ENCODE measurements around the gene ABHD18.
"Not testable (repeated sequence)": the region's sequence is repeated elsewhere in the genome, so short reads cannot be mapped to it uniquely, and the experiment has no call there.

ABHD18 gene

DNA sequence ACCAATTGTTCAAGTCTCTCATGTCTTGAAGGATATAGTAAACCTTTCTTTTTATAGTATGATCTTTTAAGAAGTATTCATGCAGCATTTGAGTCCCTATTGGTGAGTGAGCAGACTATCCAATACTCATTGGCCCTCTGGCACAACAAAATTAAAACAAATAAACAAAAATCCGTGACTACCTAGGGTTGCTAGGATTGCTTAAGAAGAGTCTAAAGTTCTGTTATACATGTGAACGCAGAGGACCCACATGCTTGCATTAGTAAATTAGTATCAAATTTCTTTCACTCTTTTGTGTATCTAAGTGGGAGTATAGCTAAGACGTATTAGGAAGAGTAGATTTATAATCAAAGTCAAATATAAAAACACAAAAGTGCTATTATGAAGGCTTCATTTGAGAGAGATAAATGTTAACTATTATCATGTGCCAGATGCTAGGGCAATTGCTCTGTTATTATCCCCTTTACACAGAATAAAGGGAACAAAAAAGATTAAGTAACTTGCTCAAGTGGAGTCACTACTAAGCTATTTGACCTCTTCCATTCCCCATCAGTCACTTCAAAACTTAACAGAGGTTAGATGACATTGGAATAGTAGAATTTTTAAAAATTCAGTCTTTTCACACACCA, 66.7 kb downstream of the ABHD18 start:
- no peaks in the 10 kb centered on the region for H3K9me3 Mint-ChIP-seq
- H3K4me1 Mint-ChIP-seq = no peaks in the 10 kb centered on the region
- H3K36me3 Mint-ChIP-seq = peaks cover 30% of the 10 kb centered on the region
- no peak overlapping the region for H3K4me3 Mint-ChIP-seq
- no peak overlapping the region for H3K27ac Mint-ChIP-seq
- no peaks in the 10 kb centered on the region for H3K27me3 Mint-ChIP-seq
- no peak for ATAC-seq

DNA sequence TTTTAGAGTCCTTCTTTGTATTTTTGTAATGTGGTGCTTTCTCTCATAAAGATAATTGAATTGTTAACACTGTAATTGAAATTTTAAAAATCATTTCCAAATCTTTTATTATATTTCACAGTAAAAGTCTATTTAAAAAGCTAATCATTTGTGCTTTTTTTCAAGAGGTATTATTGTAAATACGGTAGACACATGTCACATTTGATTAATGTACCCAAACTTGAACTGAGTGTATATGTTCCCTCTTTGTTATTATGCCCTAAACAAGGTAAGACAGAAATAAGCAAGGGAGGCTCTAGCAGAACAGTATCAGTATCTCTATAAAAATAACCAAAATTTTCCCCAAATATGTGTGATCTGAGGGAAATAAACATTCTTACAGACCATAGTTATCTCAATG, 74.4 kb downstream of the ABHD18 start:
- no peak for ATAC-seq
- Mint-ChIP-seq H3K27ac (no peak overlapping the region), H3K27me3 (no peaks in the 10 kb centered on the region), H3K36me3 (no peaks in the 10 kb centered on the region), H3K4me1 (no peaks in the 10 kb centered on the region), H3K4me3 (no peak overlapping the region), H3K9me3 (no peaks in the 10 kb centered on the region)

DNA sequence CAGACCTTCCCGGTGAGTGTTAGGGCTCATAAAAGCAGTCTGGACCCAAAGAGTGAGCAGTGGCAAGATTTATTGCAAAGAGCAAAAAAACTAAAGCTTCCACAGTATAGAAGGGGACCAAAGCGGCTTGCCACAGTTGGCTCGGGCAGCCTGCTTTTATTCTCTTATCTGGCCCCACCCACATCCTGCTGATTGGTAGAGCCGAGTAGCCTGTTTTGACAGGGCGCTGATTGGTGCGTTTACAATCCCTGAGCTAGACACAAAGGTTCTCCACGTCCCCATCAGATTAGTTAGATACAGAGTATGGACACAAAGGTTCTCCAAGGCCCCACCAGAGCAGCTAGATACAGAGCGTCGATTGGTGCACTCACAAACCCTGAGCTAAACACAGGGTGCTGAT, 81.8 kb downstream of the ABHD18 start:
- not testable (repeated sequence) for H3K4me3 Mint-ChIP-seq, H3K36me3 Mint-ChIP-seq, H3K9me3 Mint-ChIP-seq, H3K4me1 Mint-ChIP-seq, ATAC-seq, H3K27me3 Mint-ChIP-seq, H3K27ac Mint-ChIP-seq

DNA sequence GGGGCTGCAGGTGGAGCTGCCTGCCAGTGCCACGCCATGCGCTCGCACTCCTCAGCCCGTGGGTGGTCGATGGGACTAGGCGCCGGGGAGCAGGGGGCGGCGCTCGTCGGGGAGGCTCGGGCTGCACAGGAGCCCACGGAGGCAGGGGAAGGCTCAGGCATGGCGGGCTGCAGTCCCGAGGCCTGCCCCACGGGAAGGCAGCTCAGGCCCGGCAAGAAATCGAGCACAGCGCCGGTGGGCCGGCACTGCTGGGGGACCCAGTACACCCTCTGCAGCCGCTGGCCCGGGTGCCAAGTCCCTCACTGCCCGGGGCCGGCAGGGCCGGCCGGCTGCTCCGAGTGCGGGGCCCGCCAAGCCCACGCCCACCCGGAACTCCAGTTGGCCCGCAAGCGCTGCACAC, 82.3 kb downstream of the ABHD18 start:
- H3K4me1 Mint-ChIP-seq, H3K27ac Mint-ChIP-seq, ATAC-seq, H3K36me3 Mint-ChIP-seq, H3K27me3 Mint-ChIP-seq, H3K9me3 Mint-ChIP-seq, H3K4me3 Mint-ChIP-seq: not testable (repeated sequence)

DNA sequence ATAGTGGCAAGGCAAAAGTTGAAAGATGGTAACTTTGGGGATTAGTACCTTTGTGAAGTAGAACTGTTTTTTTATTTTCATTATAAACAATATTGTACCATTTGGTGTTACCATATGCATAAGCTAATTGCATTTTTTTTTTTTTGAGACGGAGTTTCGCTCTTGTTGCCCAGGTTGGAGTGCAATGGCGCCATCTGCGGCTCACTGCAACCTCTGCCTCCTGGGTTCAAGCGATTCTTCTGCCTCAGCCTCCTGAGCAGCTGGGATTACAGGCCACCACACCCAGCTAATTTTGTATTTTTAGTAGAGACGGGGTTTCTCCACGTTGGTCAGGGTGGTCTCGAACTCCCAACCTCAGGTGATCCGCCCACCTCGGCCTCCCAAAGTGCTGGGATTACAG, 86.0 kb downstream of the ABHD18 start:
- H3K27me3 Mint-ChIP-seq, H3K4me3 Mint-ChIP-seq, H3K9me3 Mint-ChIP-seq, H3K27ac Mint-ChIP-seq, H3K4me1 Mint-ChIP-seq, H3K36me3 Mint-ChIP-seq, ATAC-seq: not testable (repeated sequence)

DNA sequence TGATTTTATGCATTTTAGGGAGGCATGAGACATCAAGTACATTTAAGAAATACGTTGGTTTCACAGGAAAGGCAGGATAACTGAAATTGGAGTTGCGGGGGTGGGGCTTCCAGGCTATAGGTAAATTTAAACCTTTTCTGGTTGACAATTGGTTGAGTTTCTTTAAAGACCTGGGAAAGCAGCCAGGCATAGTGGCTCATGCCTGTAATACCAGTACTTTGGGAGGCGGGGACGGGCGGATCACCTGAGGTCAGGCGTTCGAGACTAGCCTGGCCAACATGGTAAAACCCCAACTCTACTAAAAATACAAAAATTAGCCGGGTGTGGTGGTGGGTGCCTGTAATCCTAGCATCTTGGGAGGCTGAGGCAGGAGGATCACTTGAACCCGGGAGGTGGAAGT, 89.7 kb downstream of the ABHD18 start:
- H3K4me1 Mint-ChIP-seq, H3K27ac Mint-ChIP-seq, H3K9me3 Mint-ChIP-seq, ATAC-seq, H3K4me3 Mint-ChIP-seq, H3K27me3 Mint-ChIP-seq, H3K36me3 Mint-ChIP-seq: not testable (repeated sequence)

DNA sequence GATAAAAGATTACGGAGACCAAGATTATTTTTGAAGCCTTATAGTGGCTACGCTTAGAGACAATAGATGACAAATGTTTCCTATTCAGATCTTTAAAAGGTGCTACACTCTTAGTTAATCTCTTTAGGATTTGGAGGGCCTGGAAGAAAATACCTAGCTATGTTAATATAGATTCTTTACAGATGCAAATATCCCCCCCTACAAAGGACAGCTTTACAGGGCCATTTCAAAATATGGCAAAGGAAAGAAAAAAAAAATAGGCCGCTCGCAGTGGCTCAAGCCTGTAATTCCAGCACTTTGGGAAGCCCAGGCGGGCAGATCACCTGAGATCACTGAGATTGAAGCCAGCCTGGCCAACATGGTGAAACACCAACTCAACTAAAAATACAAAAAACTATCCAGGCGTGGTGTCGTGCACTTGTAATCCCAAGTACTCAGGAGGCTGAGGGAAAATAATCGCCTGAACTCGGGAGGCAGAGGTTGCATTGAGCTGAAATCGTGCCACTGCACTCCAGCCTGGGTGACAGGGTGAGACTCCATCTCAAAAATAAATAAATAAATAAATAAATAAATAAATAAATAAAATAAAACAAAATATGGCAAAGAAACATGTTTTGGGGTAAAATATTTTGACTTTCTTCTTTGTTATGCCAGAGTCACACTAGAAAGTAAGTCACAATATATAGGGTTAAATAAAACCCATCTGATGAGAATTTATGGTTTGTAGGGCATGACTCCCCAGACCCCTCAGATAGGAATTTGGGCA, 90.4 kb downstream of the ABHD18 start:
- H3K27me3 Mint-ChIP-seq, H3K4me3 Mint-ChIP-seq, H3K27ac Mint-ChIP-seq, ATAC-seq, H3K36me3 Mint-ChIP-seq, H3K9me3 Mint-ChIP-seq, H3K4me1 Mint-ChIP-seq: not testable (repeated sequence)

DNA sequence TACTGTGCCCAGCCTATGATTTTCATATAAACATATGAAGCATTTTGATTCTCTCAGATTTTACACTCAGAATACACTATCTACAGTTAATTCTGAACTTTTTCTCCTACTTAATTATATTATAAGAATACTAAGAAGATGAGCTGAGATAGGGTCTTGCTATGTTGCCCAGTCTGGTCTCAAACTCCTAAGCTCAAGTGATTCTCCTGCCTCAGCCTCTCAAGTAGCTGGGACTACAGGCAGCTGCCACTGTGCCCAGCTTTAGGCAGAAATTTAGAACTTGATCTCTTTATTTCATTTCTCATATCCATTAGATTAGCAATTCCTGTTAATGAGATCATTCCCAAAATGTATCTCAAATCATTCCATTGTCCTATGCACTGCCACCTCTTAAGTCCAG, 91.2 kb downstream of the ABHD18 start:
- no peak overlapping the region for H3K4me3 Mint-ChIP-seq
- H3K27me3 Mint-ChIP-seq = peaks cover 8% of the 10 kb centered on the region
- H3K36me3 Mint-ChIP-seq = no peaks in the 10 kb centered on the region
- ATAC-seq = no peak
- H3K27ac Mint-ChIP-seq = no peak overlapping the region
- H3K9me3 Mint-ChIP-seq = no peaks in the 10 kb centered on the region
- H3K4me1 Mint-ChIP-seq = peaks cover 5% of the 10 kb centered on the region

DNA sequence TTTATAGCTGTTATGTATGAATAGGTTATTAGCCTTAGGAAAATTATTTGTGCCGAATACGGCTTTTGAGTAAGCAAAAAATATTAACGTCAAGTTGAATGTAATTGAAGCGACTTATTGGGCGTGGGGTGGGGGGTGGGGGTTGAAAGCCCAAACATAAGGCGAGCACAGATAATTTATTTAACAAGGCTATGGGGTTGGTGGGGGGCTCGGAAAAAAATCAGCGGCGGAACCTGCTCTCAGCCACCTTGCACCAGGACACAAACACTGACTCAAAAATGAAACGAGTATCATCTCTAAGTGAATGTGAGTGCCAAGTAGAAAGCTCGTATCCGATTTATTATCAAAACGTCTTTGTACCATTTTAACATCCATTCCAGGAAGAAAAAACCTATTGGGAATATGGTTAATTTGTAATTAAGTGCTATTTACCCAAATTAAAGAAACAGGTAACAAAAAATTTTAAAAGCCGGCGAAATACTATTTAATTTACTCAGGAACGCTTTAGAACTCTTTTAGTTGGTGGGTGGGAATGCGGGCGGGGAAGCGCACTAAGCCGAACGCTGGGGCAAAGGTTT, 95.0 kb downstream of the ABHD18 start:
- Mint-ChIP-seq H3K36me3 (no peaks in the 10 kb centered on the region), H3K4me3 (peak overlapping the region; percentile 91), H3K9me3 (no peaks in the 10 kb centered on the region), H3K27ac (peak overlapping the region; percentile 91), H3K27me3 (no peaks in the 10 kb centered on the region), H3K4me1 (peaks cover 14% of the 10 kb centered on the region)
- ATAC-seq = no peak

DNA sequence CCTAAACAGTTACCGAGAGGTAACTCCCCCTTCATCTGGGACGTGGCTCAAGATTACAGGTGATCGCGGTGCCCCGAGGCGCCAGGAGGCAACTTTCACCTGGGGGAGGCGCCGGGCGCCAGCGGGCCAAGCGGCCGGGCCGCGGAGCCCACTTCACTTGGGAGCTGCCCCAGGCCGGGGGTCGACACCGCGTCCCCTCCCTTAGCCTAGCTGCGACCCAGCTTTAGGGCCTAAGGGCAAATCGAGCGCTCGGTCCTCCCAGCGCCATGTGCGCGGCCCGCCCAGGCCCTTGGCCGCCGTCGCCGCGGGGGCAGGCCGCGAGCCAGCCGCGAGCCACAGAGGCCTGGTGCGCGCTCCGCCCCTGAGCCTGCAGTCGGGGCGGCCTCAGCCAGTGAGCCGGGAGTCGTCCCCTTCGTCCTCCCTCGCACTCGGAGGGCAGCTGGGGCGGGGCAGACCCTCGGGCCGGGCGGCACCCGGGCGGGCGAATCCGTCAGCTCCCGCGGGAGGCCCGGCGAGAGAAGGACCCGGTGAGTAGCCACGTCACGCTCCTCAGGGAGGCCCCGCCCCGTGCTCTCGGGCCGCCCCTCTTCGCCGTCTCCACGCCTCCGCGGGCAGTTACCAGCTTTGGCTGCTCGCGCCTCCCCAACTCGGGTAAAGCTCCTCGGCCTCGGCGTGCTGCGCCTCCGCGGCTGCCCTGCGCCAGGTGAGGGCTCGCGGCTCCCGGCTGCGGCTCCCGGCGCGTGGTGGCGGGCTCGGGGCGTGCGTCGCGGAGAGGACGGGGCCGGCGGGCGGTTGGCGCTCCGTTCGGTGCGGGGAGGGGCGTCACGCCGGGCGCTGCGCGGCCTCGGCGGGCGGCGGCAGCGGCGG, 95.7 kb downstream of the ABHD18 start, which contains the start of gene LARP1B:
Gene LARP1B (plus strand): TSS at position 614 of the 867 bp plus-strand sequence. CDS start 13,640 bp downstream, outside the sequence.
- peak; percentile 96 for ATAC-seq
- H3K27me3 Mint-ChIP-seq = no peaks in the 10 kb centered on the region
- peaks cover 17% of the 10 kb centered on the region for H3K4me1 Mint-ChIP-seq
- H3K27ac Mint-ChIP-seq = peak within 1 kb of the TSS; percentile 91
- no peaks in the 10 kb centered on the region for H3K36me3 Mint-ChIP-seq
- H3K4me3 Mint-ChIP-seq = peak within 1 kb of the TSS; percentile 91
- no peaks in the 10 kb centered on the region for H3K9me3 Mint-ChIP-seq

DNA sequence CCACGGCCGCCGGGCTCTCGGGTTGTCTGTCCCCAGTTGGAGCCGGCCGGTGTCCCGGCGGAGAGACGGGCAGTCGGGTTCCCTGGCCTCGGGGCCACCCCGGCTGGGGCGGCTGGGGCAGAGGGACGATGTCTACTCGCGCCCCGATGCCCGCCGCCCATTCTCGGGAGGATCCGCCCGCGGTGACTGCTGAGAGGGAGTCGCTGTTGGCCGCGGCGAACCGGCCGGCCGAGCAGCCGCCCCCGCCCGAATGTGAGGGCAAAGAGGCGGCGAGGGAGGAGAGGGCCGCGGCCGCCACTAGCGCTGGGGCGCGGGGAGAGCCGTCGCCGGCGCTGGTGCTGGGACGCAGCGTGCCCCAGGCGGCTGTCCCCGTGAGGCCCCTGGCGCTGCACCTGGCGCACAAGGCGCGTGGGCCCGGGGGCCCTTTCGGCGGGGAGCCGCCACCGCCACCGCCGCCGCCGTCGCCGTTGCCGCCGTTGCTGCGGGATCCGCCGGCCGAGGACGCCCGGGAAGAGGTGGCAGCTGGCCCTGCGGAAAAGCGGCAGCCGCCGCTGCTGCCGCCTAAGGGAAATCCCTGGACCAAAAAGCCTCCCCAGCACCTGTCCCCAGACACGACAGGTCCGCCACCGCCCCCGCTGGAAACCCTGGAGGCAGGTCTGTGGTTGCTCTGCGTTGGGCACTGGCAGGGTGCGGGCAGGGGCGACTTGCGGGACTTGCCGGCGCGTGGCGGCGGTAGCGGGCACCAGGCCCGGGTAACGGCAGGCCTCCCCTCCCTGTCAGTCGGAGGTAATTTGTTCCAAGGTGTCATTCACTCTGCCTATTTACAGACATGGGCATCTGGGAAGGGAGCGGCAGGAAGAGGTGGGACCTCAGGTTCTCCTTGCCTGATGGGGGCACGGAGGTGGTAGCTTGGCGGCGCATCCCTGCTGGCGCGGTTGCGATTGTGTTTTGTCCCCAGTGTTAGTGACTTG, 96.6 kb downstream of the ABHD18 start:
- H3K4me1 Mint-ChIP-seq = peaks cover 17% of the 10 kb centered on the region
- no peaks in the 10 kb centered on the region for H3K36me3 Mint-ChIP-seq
- no peaks in the 10 kb centered on the region for H3K27me3 Mint-ChIP-seq
- ATAC-seq = peak; percentile 67
- peak overlapping the region; percentile 58 for H3K27ac Mint-ChIP-seq
- peak overlapping the region; percentile 83 for H3K4me3 Mint-ChIP-seq
- H3K9me3 Mint-ChIP-seq = no peaks in the 10 kb centered on the region

DNA sequence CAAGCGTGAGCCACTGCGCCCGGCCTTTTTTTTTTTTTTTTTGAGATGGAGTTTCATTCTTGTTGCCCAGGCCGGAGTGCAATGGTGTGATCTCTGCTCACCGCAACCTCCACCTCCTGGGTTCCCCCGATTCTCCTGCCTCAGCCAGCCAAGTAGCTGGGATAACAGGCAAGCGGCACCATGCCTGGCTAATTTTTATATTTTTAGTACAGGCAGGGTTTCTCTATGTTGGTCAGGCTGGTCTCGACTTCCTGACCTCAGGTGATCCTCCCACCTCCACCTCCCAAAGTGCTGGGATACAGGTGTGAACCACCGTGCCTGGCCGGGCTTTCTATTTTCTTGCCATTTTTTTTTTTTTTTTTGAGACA, 101.2 kb downstream of the ABHD18 start:
- H3K27me3 Mint-ChIP-seq, H3K36me3 Mint-ChIP-seq, H3K27ac Mint-ChIP-seq, H3K4me3 Mint-ChIP-seq, H3K9me3 Mint-ChIP-seq, ATAC-seq: not testable (repeated sequence)
- H3K4me1 Mint-ChIP-seq = peaks cover 12% of the 10 kb centered on the region

DNA sequence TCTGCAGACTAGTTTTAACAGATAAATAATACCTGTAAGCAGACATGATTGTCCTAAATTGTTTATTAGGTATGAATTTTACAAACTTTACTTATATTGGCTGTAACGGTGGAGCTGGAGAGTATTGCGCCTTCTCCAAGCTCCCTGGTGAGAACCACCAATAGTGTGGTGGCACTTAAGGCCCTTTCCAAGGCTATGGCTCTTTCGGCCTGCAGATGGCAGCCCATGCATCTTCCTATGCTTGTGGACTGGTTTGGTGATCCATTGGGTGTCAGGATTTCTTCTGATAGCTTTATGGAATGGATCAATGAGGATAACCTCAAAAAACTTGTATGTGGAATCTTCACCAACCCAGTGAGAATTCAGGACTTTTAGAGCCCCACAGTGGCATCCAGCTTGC, 103.7 kb downstream of the ABHD18 start:
- no peaks in the 10 kb centered on the region for H3K9me3 Mint-ChIP-seq
- no peaks in the 10 kb centered on the region for H3K27me3 Mint-ChIP-seq
- peaks cover 7% of the 10 kb centered on the region for H3K4me1 Mint-ChIP-seq
- ATAC-seq = no peak
- H3K4me3 Mint-ChIP-seq = no peak overlapping the region
- H3K36me3 Mint-ChIP-seq = no peaks in the 10 kb centered on the region
- H3K27ac Mint-ChIP-seq = no peak overlapping the region

DNA sequence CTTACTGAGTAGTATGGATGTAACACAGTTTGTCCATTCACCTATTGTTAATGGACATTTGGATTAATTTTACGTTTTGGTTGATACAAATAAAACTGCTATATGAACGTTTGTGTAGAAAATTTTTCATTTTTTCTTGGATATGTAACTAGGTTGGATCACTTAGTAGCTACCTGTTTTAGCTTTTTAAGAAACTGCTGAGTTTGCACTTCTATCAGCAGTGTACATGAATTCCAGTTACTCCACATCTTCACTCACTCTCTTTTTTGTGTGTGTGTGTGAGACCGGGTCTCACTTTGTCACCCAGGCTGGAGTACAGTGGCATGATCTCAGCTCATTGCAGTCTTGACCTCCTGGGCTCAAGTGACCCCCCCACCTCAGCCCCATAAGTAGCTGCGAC, 111.3 kb downstream of the ABHD18 start:
- Mint-ChIP-seq H3K4me3 (no peak overlapping the region), H3K27ac (no peak overlapping the region), H3K9me3 (no peaks in the 10 kb centered on the region), H3K27me3 (no peaks in the 10 kb centered on the region), H3K4me1 (no peaks in the 10 kb centered on the region), H3K36me3 (peaks cover 36% of the 10 kb centered on the region)
- no peak for ATAC-seq

Data from stimulated activated memory B cell treated with anti-CD40 and anti-IgM and Interleukin-4, amounts not matched to agents 10 μg/mL and 1 μg/mL and 100 μg/mL, for 72 hours (primary cell).